K562 (cell line): Measurements from ENCODE around the gene PI4KA. TPM values are rescaled to one million over a fixed set of nuclear protein-coding genes. Genes with fewer than 3 reads are reported as not detected.

Experiments used
- CCAR2 ChIP-seq: fragments of 200-400 bp; formaldehyde crosslinking; IDR thresholded peaks from 2 replicates; pipeline ENCODE4 v1.6.1; 2017; ENCODE audit warnings: mild to moderate bottlenecking, low read depth, low read length
- CHD4 ChIP-seq: fragments of 200-600 bp; sonication (generic); IDR thresholded peaks from 3 replicates; pipeline ENCODE4 v1.6.1; 2012; ENCODE audit warnings: low read depth, mild to moderate bottlenecking, mixed read lengths, low read length, inconsistent platforms; ENCODE audit not compliant: insufficient read depth, insufficient replicate concordance, poor library complexity, severe bottlenecking
- DLX4 ChIP-seq: fragments of 250-450 bp; sonication (Bioruptor Pico); IDR thresholded peaks from 2 replicates; pipeline ENCODE4 v1.6.1; 2021; ENCODE audit warnings: mild to moderate bottlenecking
- ETV5 ChIP-seq: sonication (generic); formaldehyde crosslinking; IDR thresholded peaks from 2 replicates; pipeline ENCODE4 v1.4.0; 2020; ENCODE audit warnings: low read depth, mild to moderate bottlenecking, missing genetic modification reagents
- HMG20A ChIP-seq: fragments of 450-650 bp; formaldehyde crosslinking; conservative IDR thresholded peaks from 2 replicates; pipeline ENCODE4 v1.4.0; 2020; ENCODE audit warnings: mild to moderate bottlenecking, mixed read lengths
- ILF3 ChIP-seq: fragments of 450-650 bp; IDR thresholded peaks from 2 replicates; pipeline ENCODE4 v1.6.1; 2018; ENCODE audit warnings: antibody characterized with exemption, mild to moderate bottlenecking, moderate library complexity, borderline replicate concordance
- KAT8 ChIP-seq: fragments of 450-650 bp; IDR thresholded peaks from 2 replicates; pipeline ENCODE4 v1.6.1; 2016; ENCODE audit warnings: low read depth, mild to moderate bottlenecking
- LEF1 ChIP-seq: fragments of 450-650 bp; IDR thresholded peaks from 2 replicates; pipeline ENCODE4 v1.6.1; 2016; ENCODE audit warnings: mild to moderate bottlenecking
- MCM3 ChIP-seq: fragments of 450-650 bp; IDR thresholded peaks from 2 replicates; pipeline ENCODE4 v1.6.1; 2016
- MXI1 ChIP-seq: IDR thresholded peaks from 2 replicates; pipeline ENCODE4 v1.6.1; 2011; ENCODE audit warnings: low read depth, mild to moderate bottlenecking, improper control_type of control experiment, low read length
- NFE2 ChIP-seq: IDR thresholded peaks from 2 replicates; pipeline ENCODE4 v1.6.1; 2014; ENCODE audit warnings: antibody characterized with exemption, low read depth
- NR2C1 ChIP-seq, 2 experiments: fragments of 450-650 bp; IDR thresholded peaks; 2 replicates each; pipeline ENCODE4 v1.6.1; 2017; ENCODE audit warnings: mild to moderate bottlenecking in 2 of 2, antibody characterized with exemption in 1 of 2, inconsistent platforms in 1 of 2, missing compliant biosample characterization in 1 of 2, missing genetic modification characterization in 1 of 2
- POLR2AphosphoS2 ChIP-seq: IDR thresholded peaks from 2 replicates; pipeline ENCODE4 v1.6.1; 2012; ENCODE audit warnings: low read length, improper control_type of control experiment
- SNIP1 ChIP-seq: fragments of 450-650 bp; IDR thresholded peaks from 2 replicates; pipeline ENCODE4 v1.7.1; 2017; ENCODE audit warnings: low read depth, mild to moderate bottlenecking
- TRIM28 ChIP-seq: fragments of 450-650 bp; IDR thresholded peaks from 2 replicates; pipeline ENCODE4 v1.6.1; 2017
- ZNF165 ChIP-seq: fragments of 250-450 bp; sonication (Bioruptor Pico); IDR thresholded peaks from 2 replicates; pipeline ENCODE4 v1.4.0; 2020; ENCODE audit warnings: borderline replicate concordance
- ZNF197 ChIP-seq: fragments of 200-800 bp; sonication (Bioruptor generic); IDR thresholded peaks from 2 replicates; pipeline ENCODE4 v1.6.1; 2016; ENCODE audit warnings: low read depth, missing genetic modification characterization, missing compliant biosample characterization
- ZNF263 ChIP-seq: sonication (generic); formaldehyde crosslinking; IDR thresholded peaks from 2 replicates; pipeline ENCODE4 v1.8.0; 2022; ENCODE audit warnings: mild to moderate bottlenecking, missing genetic modification reagents, borderline replicate concordance
- ZNF41 ChIP-seq: fragments of 250-450 bp; sonication (Bioruptor Pico); conservative IDR thresholded peaks from 2 replicates; pipeline ENCODE4 v1.4.0; 2020; ENCODE audit warnings: mild to moderate bottlenecking
- ZNF511 ChIP-seq: sonication (generic); formaldehyde crosslinking; IDR thresholded peaks from 2 replicates; pipeline ENCODE4 v1.8.0; 2022; ENCODE audit warnings: mild to moderate bottlenecking, missing genetic modification reagents
- ZZZ3 ChIP-seq: fragments of 450-650 bp; IDR thresholded peaks from 2 replicates; pipeline ENCODE4 v1.6.1; 2016; ENCODE audit warnings: antibody characterized with exemption, mild to moderate bottlenecking, moderate library complexity
- polyA plus RNA-seq, 8 experiments: library from polyadenylated mRNA; depleted of rRNA in 4 of 8; stranded (reverse) in 5 of 8; unstranded in 3 of 8; fragments of >200 nt; fragmentation: Nextera tagmentation in 2 of 8; fragmentation: Illumina TruSeq in 1 of 8; extraction: Ambion mirVana in 2 of 8; extraction: Trizol in 1 of 8; gene quantifications; 2 replicates each; pipeline versions ENCODE4 v1.2.1 to v1.2.3, GENCODE V29; 2011 to 2014; ENCODE audit warnings: inconsistent platforms in 1 of 8, missing spikeins in 1 of 8
- total RNA-seq, 7 experiments: library from RNA; depleted of rRNA in 6 of 7; stranded (reverse); fragments of >200 nt in 6 of 7; fragmentation: Illumina TruSeq in 2 of 7; extraction: Trizol in 2 of 7; gene quantifications; 2 replicates each; pipeline versions ENCODE4 v1.2.1 to v1.2.3, GENCODE V29; 2011 to 2021; ENCODE audit warnings: low replicate concordance in 1 of 7
- TF ChIP-seq, protein P1 (sequence below): fragments of 250-450 bp; sonication (Bioruptor Pico); IDR thresholded peaks from 2 replicates; pipeline ENCODE4 v1.5.0; 2021

Gene PI4KA
- total and polyA plus RNA-seq, 9 of the 15 experiments (the other 6 are each of a cell fraction or from before 2014, with no cell fraction given), result 7.3 to 187 (median 84.7) TPM

GRCh38 chr22:20720692-20721408, 137.8 kb downstream of the PI4KA start (continued):
- TF ChIP-seq ETV5, result 0 out of 2 replicates have a peak, but pooled peaks have one; percentile 3
- peak; percentile 33; the same call in 1 of the 2 replicates for TF ChIP-seq ZNF263 (CRISPR knock-in tag)
- TF ChIP-seq LEF1, result no peak
- TF ChIP-seq, protein P1, sequence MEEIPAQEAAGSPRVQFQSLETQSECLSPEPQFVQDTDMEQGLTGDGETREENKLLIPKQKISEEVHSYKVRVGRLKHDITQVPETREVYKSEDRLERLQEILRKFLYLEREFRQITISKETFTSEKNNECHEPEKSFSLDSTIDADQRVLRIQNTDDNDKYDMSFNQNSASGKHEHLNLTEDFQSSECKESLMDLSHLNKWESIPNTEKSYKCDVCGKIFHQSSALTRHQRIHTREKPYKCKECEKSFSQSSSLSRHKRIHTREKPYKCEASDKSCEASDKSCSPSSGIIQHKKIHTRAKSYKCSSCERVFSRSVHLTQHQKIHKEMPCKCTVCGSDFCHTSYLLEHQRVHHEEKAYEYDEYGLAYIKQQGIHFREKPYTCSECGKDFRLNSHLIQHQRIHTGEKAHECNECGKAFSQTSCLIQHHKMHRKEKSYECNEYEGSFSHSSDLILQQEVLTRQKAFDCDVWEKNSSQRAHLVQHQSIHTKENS (CRISPR knock-in tag), result no peak
- TF ChIP-seq CCAR2, result no peak
- 0 out of 2 replicates have a peak, but pooled peaks have one; percentile 76 for TF ChIP-seq ZNF165 (CRISPR knock-in tag)
- no peak for TF ChIP-seq ZNF511 (CRISPR knock-in tag)
- no peak for TF ChIP-seq CHD4
- no peak for TF ChIP-seq ZNF197 (CRISPR knock-in tag)
- no peak for TF ChIP-seq HMG20A (CRISPR knock-in tag)
- no peak for TF ChIP-seq MXI1
- no peak for TF ChIP-seq TRIM28
- TF ChIP-seq ILF3, result no peak
- TF ChIP-seq NR2C1 (IDR thresholded peaks at IDR 0.05), result no peak
- TF ChIP-seq NR2C1 (tag; IDR thresholded peaks at IDR 0.05), result no peak
- peak; percentile 79; the same call in 1 of the 2 replicates for TF ChIP-seq POLR2AphosphoS2
- TF ChIP-seq KAT8, result no peak
- no peak for TF ChIP-seq SNIP1
- no peak for TF ChIP-seq ZZZ3
- no peak for TF ChIP-seq DLX4 (CRISPR knock-in tag)
- no peak for TF ChIP-seq MCM3
- TF ChIP-seq NFE2, result no peak
- TF ChIP-seq ZNF41 (CRISPR knock-in tag), result no peak
- TF ChIP-seq, all 486 proteins: peak for 15
